Measurements from ENCODE around the gene CPN2.
A peak's percentile ranks its signal among the peaks of the same experiment; 100 is the strongest.

Gene CPN2

DNA sequence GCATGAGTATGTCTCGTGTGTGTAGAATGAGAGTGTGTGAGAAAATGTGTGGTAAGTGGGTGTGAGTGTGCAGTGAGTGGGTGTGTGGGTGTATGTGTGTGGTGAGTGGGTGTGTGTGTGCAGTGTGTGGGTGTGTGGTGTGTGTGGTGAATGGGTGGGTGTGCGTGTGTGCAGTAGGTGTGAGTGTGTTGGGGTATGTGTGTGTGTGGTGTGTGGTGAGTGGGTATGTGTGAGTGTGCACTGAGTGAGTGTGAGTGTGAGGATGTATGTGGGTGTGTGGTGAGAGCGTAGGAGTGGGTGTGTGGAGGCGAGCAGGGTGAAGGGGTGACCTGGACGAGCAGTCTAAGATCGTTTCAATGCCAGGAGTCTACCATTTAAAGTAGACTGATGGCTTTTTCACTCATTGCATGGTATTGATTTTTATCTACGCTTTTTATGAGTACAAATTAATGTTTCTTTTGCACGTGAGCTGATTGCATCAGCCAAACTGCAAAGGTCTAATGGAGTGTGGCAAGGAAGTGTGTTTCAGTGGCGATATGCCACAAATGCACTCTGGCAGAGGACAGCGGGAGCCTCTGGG is 1.6 kb upstream of the CPN2 start:
- DNase-seq (ENCODE audit: low read depth), result no peak

DNA sequence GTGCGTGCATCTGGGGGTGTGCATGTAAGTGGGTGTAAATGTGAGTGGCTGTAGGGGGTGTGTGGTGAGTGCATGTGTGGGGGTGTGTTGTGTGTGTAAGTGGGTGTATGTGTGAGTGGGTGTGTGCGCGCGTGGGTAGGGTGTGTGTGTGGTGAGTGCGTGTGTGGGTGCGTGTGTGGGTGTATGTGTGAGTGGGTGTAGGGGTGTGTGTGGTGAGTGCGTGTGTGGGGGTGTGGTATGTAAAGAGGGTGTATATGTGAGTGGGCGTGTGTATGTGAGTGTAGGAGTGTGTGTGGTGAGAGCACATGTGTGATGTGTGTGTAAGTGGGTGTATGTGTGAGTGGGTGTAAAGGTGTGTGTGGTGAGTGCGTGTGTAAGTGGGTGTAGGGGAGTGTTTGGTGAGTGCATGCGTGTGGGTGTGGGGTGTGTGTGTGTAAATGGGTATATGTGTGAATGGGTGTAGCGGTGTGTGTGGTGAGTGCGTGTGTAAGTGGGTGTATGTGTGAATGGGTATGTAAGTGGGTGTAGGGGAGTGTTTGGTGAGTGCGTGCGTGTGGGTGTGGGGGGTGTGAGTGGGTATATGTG is 916 bp upstream of the CPN2 start:
- DNase-seq (ENCODE audit: low read depth), result no peak

- DNase-seq (ENCODE audit: low read depth), result no peak
These were observed 429 bp downstream of the CPN2 start for GRCh38 chr3:194350726-194351071.

GRCh38 chr3:194348354-194348753 is 2.8 kb downstream of the CPN2 start:
- no peak for DNase-seq (ENCODE audit: low read depth)

DNA sequence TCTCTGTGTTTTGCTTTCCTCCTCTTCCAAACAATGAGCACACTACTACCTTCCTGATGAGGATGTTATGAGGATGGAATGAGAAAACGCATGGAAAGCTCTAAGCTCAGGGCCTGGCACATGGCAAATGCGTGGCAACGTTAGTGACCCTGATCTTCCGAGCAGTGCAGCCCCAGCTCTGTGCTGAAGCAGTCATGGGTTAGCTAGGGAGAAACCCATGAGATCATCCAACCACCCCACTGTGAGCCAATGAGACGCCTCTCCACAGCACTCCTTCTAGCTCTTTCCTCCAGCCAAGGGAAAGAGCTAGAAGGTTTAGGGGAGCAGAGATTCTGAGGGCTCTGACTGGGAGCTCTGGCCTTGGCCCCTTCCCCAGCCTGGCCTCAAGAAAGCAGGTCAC is 4.5 kb downstream of the CPN2 start:
- DNase-seq (ENCODE audit: low read depth), result no peak

GRCh38 chr3:194346035-194346434 is 5.1 kb downstream of the CPN2 start:
- no peak for DNase-seq (ENCODE audit: low read depth)

DNA sequence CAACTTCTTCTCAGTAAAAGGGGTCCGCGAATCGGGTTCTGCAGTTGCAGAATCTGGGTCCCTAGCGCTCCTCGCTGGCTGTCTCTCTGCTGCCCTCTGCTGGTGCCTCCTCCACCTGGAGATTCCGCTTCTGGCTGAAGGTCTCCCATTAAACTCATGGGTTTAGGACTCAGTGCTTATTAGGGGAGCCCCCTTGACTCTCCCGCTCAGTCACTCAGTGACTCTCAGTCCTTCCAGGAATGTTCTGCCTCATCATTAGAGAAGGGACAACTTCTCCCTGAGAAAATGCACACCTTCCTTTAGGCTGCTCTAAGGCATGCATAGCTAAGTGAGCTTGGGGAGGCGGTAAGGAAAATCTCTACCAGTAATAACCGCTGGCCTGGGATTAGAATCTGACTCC is 7.1 kb downstream of the CPN2 start:
- DNase-seq (ENCODE audit: low read depth), result peak; percentile 60

- no peak for DNase-seq (ENCODE audit: low read depth)
These were observed 7.6 kb downstream of the CPN2 start for GRCh38 chr3:194343561-194343893.

DNA sequence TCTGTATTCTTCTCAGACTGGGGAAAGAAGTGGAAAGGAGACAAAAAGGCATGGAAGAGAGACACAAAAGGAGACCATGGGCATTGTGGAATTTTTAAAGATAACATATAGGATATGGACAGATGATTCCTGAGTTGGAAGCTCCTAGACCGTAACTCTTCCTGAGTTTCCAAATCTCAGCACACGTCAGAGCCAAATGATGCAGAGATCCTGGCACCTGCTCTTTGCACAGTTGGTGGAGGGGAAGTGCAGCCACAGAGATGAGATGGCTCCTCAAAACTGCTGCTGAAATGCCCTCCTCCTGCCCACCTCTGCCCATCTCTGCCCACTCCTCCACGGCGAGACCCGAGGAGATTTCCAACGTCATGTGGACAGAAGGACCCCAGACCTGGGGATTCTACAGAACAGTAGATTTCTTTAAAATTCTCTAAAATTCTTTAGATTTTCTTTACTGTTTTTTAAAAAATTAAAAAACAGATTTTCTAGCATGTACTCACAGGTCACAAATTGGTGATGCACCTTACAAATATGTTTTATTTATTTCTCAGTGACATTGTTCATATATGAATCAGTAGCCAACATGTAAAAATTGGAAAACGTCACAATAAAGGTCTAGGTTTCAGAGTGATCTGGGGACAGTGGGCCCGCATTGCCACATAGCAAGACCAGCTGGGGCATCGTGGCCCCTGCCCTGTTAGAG is 8.1 kb downstream of the CPN2 start:
- no peak for DNase-seq (ENCODE audit: low read depth)

DNA sequence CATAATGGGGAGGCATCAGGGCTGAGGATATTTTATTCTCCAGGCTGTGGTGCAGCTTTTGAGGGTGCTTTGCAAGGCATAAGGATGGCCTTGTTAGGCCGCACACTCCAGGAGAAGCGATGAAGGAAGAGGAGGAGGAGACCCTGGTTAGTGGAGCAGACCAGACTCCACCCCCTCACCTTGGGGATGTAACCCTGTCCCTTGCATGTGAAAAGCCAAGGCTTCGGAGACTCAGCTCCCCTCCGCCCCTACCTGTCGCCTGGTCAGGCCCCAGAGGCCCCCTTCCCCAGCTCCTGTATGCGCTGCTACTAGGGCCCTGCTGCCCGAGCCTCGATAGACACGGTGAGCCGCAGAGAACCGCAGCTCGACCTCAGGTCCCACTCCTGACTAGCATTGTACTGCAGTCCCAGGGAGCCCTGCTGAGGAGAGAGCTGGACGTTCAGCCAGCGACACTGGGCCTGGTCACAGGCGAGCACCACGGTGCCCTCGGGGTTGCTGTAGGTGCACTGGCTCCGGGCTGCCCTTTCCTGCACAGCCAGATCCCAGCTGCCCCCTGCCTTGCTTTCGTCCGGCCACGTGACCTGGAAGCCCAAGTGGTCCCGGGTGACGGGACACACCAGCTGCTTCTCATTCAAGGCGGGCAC is 10.2 kb downstream of the CPN2 start:
- DNase-seq (ENCODE audit: low read depth), result no peak

GRCh38 chr3:194339840-194340239 is 11.3 kb downstream of the CPN2 start:
- DNase-seq (ENCODE audit: low read depth), result no peak

DNA sequence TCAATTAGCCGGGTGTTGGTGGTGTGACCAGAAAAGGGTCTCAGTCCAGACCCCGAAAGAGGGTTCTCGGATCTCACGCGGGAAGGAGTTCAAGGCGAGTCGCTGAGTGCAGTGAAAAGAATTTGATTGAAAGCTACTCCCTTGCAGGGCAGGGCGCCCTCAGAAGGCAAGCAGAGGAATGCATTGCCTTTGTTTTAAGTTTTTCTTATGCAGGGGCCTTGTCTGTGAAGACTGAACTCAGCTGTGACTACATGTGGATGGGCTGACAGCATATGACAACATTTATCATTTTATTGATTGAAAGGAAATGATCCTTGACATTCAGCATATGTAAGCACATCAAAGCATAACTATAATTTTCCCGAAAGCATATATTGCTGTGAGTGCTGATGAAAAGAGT is 11.8 kb downstream of the CPN2 start:
- no peak for DNase-seq (ENCODE audit: low read depth)

DNA sequence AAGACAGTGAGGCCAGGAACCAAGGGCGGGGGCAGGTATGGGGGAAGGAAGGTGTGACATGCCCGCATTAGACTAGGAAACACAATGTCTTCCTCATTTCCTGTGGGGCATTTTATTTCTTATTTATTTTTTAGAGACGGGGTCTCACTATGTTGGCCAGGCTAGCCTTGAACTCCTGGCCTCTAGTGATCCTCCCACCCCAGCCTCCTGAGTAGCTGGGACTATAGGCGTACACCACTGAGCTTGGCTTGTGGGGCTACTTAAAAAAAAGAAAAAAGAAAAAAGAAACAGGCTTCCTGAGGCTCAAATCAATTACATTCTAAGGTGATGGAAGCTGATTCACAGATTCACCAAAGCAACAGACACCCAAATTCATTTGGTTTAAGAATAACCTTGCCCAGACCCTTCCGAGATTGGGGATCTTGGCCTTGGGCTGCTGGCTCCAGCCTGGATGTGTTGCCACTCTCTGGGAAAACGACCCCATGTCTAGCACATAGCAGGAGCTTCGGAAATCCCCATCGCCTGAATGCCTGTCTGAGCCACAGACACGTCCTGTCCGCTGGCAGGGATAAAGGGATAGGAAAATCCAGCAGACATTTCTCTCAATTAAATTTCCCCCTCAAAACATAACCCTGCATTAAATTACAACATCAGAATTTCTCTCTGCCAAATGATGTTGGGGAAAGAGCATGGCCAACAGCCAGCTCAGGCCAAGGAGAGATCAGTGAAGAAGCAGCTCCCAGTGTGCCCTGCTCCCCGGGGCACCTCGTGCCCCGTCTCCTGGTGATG is 13.0 kb downstream of the CPN2 start:
- DNase-seq (ENCODE audit: low read depth), result no peak

DNA sequence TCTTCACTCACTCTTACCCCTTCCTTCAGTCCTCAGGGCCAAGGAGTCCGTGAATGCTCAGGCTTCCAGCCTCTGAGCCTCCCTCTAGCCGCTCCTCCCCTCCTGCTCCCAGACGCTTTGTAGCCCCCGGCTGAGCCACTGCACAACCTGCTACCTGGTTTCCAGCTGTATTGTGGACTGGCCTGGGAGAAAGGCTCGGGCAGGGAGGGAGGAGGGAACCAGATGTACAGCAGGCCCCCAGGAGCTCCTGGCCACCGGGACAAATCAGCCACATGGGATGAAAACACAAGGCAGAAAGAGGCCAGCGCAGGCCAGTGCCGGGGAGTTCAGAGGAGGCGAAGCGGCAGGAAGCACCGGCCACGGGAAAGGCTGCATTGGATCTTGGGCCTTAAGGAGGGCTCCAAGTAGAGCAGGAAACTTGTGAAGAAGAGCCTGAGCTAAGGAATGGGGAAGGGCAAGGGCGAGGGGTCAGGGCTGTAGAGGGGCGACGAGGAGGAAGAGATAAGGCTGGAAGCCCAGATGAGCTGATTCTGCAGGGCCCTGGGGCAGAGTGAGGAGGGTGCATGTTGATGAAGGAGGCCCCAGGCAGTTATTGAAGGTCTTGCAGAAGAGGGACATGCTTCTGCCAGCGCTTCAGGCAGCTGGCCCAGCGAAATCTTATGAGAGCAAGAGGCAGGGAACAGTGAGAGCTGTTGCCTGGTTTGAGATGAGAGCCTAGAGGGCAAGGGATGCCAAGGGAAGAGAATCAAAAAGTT is 14.3 kb downstream of the CPN2 start:
- no peak for DNase-seq (ENCODE audit: low read depth)

- DNase-seq (ENCODE audit: low read depth), result no peak
These were observed 17.2 kb downstream of the CPN2 start for GRCh38 chr3:194333981-194334320.

DNA sequence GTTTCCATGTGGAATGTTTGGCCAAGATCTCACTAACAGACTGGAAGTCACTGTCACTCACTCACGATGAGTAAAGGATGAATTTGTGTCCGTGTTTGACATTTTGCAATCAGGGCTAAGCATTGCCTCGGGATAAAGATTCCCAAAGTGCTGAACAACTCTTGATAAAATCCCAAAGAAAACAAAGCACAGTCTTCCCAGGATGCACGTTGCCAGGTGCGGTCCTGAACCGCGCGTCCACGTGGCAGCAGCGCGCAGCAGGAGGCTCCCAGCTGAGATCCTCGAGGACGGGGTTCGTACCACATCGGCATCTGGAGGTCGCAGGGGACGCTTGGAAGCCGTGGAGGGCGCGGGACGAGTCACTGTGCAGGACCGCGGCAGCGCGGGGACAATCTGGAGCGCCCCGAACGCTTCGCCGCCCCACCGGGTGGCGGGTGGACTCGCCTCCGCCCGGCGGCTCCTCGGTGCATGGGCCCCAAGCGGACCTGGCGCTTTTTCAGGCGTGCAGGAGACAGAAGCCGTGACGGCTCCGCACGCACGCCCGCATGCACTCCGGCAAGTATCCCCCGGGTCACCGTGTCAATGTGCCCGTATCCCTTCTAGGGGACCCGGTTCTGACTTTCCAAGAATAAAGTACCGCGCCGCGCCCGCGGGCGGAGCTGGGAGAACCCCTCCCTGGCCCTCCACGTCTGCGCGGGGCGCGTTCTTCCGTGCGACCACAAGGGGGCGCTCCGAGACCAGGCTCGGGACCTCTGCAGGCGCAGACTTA is 17.7 kb downstream of the CPN2 start:
- DNase-seq (ENCODE audit: low read depth), result peak; percentile 85

- DNase-seq (ENCODE audit: low read depth), result no peak
These were observed 18.3 kb downstream of the CPN2 start for GRCh38 chr3:194332858-194333211.

DNA sequence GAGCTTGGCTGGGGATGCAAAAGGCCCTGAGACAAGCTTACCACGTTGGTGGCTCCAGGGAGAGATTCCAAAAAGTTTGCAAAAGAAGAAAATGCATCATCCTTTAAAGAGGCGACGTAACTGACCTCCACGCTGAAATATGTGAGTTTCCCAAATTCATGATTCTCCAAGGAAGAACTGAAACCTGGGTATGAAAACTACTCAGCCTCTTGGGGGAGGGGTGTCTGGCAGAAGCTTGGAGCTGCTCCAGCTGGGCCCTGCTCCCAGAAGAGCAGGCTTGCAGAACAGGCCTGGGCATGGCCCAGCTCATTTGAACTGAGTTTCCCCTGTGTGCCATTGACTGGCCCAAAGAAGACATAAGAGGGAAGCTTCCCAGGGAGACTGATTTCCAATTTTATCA is 20.5 kb downstream of the CPN2 start:
- DNase-seq (ENCODE audit: low read depth), result no peak

DNA sequence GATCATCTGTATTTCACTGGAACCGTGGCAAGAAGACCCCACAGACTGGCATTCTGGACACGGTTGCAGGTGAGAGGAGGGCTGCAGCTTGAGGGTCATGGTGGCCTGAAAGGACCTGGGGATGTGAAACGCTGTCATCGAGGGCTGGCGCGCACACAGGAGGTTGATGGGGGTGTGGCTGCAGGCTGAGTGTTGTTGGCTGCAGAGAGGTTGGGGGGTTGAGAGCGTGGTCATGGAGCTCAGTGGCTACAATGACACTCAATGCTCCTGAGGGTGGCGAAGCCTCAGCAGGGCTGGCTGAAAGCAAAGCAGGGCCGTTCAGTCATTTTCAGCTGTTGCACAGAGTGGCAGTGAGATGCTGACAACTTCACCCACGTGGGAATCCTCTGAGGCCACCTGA is 21.0 kb downstream of the CPN2 start:
- DNase-seq (ENCODE audit: low read depth), result no peak

DNA sequence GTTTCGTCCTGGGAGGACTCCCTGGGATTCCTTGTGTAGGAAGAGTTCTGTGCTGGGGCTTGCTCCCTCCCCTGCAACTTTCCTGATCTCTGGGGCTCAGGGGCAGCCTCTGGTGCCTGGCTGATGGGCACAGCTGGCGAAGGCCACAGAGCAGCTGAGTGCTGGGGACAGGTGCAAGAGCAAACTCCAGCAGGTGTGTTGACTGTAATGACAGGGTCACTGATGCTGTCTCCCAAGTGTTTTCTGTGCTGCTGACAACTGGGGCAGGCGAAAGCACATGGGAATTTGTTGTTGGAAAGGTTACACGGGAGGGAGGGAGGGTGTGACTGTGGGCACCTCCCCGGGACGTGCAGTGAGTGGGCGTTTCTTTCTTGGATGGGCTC is 21.6 kb downstream of the CPN2 start:
- no peak for DNase-seq (ENCODE audit: low read depth)

- DNase-seq (ENCODE audit: low read depth), result no peak
These were observed 22.1 kb downstream of the CPN2 start for GRCh38 chr3:194328942-194329582.

Data from activated T-cell treated with anti-CD3 and anti-CD28 coated beads for 24 hours (primary cell).